Caco-2 (cell line): ENCODE measurements around the gene ABCD1. TPM values are rescaled to one million over a fixed set of nuclear protein-coding genes. Genes with fewer than 3 reads are reported as not detected.

Experiments
- BruUV-seq: library from RNA; stranded (reverse); fragments of 400-500 nt; replicated peaks from 2 replicates; lab custom pipeline; 2021; lab: Mats Ljungman, UMichigan
- CTCF ChIA-PET: fragments of 300-600 bp; sonication (Branson Sonifier 250); formaldehyde crosslinking; loops from one replicate; lab custom pipeline; 2022; ENCODE audit warnings: antibody characterized with exemption; lab: Charles Lee
- POLR2A ChIA-PET: fragments of 300-600 bp; sonication (Branson Sonifier 250); formaldehyde crosslinking; loops from one replicate; lab custom pipeline; 2022; ENCODE audit warnings: antibody characterized with exemption; lab: Charles Lee
- DNase-seq, 2 experiments: peaks; one replicate each; pipeline versions ENCODE4 v3.0.0 to v3.0.0-alpha.2; 2020 to 2022
- H3K27me3 ChIP-seq: replicated peaks from 2 replicates; pipeline ENCODE4 v1.6.0; 2011; ENCODE audit warnings: low read length; ENCODE audit not compliant: control insufficient read depth, insufficient read depth
- H3K36me3 ChIP-seq: 2 replicates; pipeline ENCODE4 v1.5.1; 2011; ENCODE audit warnings: low read length; ENCODE audit not compliant: control insufficient read depth, insufficient read depth
- H3K4me1 ChIP-seq: fragments of 250-450 bp; sonication (Bioruptor Pico); 2 replicates; pipeline ENCODE4 v1.5.1; 2020; ENCODE audit warnings: mild to moderate bottlenecking
- H3K4me3 ChIP-seq: 2 replicates; pipeline ENCODE4 v1.5.1; 2011; ENCODE audit warnings: low read depth, mild to moderate bottlenecking, control low read depth, low read length
- H3K9me3 ChIP-seq: fragments of 250-450 bp; sonication (Bioruptor Pico); 2 replicates; pipeline ENCODE4 v1.5.1; 2020; ENCODE audit warnings: mild to moderate bottlenecking, moderate library complexity
- H3K27ac Mint-ChIP-seq: one replicate; pipeline ENCODE4 v1.8.0; 2022; ENCODE audit warnings: mixed read lengths; ENCODE audit not compliant: unreplicated experiment
- H3K27me3 Mint-ChIP-seq: one replicate; pipeline ENCODE4 v1.8.0; 2022; ENCODE audit warnings: mixed read lengths; ENCODE audit not compliant: insufficient read depth, unreplicated experiment
- H3K36me3 Mint-ChIP-seq: one replicate; pipeline ENCODE4 v1.8.0; 2022; ENCODE audit warnings: mild to moderate bottlenecking, mixed read lengths; ENCODE audit not compliant: insufficient read depth, unreplicated experiment
- H3K4me1 Mint-ChIP-seq: one replicate; pipeline ENCODE4 v1.8.0; 2022; ENCODE audit warnings: low read depth, mixed read lengths; ENCODE audit not compliant: unreplicated experiment
- H3K4me3 Mint-ChIP-seq: one replicate; pipeline ENCODE4 v1.8.0; 2022; ENCODE audit warnings: mild to moderate bottlenecking, moderate library complexity, mixed read lengths; ENCODE audit not compliant: unreplicated experiment
- H3K9me3 Mint-ChIP-seq: one replicate; pipeline ENCODE4 v1.8.0; 2022; ENCODE audit warnings: mixed read lengths; ENCODE audit not compliant: unreplicated experiment
- CTCF ChIP-seq, 2 experiments: fragments of 200-600 bp in 1 of 2; IDR thresholded peaks; 1 replicate in 1 of 2; 2 replicates in 1 of 2; pipeline versions ENCODE4 v1.5.1 to v1.8.0; 2011 to 2022; ENCODE audit warnings: antibody characterized with exemption in 1 of 2, control low read depth in 1 of 2, inconsistent platforms in 1 of 2, low read depth in 1 of 2, low read length in 1 of 2, mild to moderate bottlenecking in 1 of 2, moderate library complexity in 1 of 2; ENCODE audit not compliant: insufficient read depth in 1 of 2, severe bottlenecking in 1 of 2, unreplicated experiment in 1 of 2
- intact Hi-C: fragments of 100-400 bp; cut with micrococcal nuclease; formaldehyde crosslinking; loops from one replicate; pipeline ENCODE4 v1.10.0; 2022; ENCODE audit not compliant: unreplicated experiment
- total RNA-seq: library from RNA; stranded (reverse); gene quantifications from 2 replicates; pipeline ENCODE4 v1.2.3, GENCODE V29; 2022

The ABCD1 gene
- total RNA-seq, 1 experiment from 2014 or later: 4.3 TPM

- Histone ChIP-seq H3K27me3 (no peaks in the 10 kb centered on the region), H3K4me3 (peak overlapping the region; percentile 46), H3K9me3 (no peaks in the 10 kb centered on the region), H3K36me3 (no peaks in the 10 kb centered on the region), H3K4me1 (peaks cover 14% of the 10 kb centered on the region)
- no peaks in the 10 kb centered on the region for H3K9me3 Mint-ChIP-seq
- POLR2A ChIA-PET: no interaction called here
- H3K36me3 Mint-ChIP-seq: peaks cover 45% of the 10 kb centered on the region
- DNase-seq: peak; percentile 44 to 45
- H3K27me3 Mint-ChIP-seq: no peaks in the 10 kb centered on the region
- peak overlapping the region; percentile 70 for H3K27ac Mint-ChIP-seq
- peak overlapping the region; percentile 79 for H3K4me3 Mint-ChIP-seq
- no peaks in the 10 kb centered on the region for H3K4me1 Mint-ChIP-seq
- BruUV-seq: no TSS peak
- no peak for TF ChIP-seq CTCF (IDR thresholded peaks at IDR 0.05; ENCODE audit: insufficient read depth in 1 of 2, low read depth in 1 of 2, low read length in 1 of 2, severe bottlenecking in 1 of 2, unreplicated experiment in 1 of 2)
- CTCF ChIA-PET: interaction anchor here (0.8 kb wide), 1 partner anchor 168 kb away, joined by 3 read pairs; no protein-coding TSS in a partner anchor
- intact Hi-C loops: loop anchor here (5.0 kb wide), 1 partner anchor 69 kb away; the partner anchor contains the start of genes IDH3G and SSR4
Measured at GRCh38 chrX:153722704-153723350, 1.8 kb upstream of the ABCD1 start.

DNA sequence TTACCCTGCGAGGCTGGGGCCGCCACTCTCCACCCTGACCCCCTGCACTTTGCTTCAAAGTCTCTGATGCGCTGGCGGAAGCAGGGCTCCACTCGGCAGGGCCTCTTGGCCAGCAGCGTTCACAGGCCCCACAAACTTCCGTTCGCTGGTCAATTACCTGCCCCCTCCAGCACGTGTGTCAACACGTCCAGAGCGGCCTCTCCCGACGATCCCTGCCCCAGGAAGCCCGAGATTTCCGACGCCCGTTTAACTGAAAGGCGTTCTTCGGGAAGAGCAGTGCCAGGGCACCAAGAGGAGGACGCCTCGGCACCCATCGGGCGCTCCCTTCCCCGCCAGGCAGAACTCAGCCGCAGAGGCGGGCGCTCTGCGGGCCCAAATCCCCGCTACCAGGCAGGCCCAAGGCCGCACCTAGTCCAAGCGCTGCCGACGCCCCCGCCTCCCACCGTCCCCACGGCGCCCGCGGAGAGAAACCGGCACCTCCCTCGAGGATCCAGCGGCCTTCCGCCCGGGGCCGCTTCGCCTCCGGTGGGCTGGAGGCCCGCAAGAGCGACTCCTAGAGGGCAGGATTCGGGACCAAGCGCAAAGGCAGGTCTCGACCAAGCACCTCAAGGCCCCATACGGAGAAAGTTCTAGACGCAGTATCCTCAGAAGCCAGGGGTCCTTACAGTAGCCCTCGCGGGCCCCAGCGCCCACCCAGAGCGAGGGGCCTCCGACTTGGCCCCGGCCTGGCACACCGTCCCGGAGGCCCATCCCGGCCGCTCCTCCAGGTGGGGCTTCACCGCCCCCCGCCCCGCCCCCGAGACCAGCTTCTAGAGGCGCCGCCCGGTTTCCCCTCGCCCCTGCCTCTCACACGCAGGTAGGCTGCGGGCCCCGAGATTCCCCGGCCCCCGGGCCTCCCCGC, 1.1 kb upstream of the ABCD1 start:
- no peaks in the 10 kb centered on the region for H3K27me3 ChIP-seq
- no peaks in the 10 kb centered on the region for H3K4me1 Mint-ChIP-seq
- H3K27ac Mint-ChIP-seq: peak overlapping the region; percentile 70
- H3K9me3 ChIP-seq: no peaks in the 10 kb centered on the region
- peak overlapping the region; percentile 46 for H3K4me3 ChIP-seq
- H3K9me3 Mint-ChIP-seq: no peaks in the 10 kb centered on the region
- H3K4me3 Mint-ChIP-seq: peak overlapping the region; percentile 79
- BruUV-seq: no TSS peak
- TF ChIP-seq CTCF (IDR thresholded peaks at IDR 0.05; ENCODE audit: insufficient read depth in 1 of 2, low read depth in 1 of 2, low read length in 1 of 2, severe bottlenecking in 1 of 2, unreplicated experiment in 1 of 2): peak; percentile 17 to 53
- peaks cover 43% of the 10 kb centered on the region for H3K36me3 Mint-ChIP-seq
- no peaks in the 10 kb centered on the region for H3K36me3 ChIP-seq
- CTCF ChIA-PET: interaction anchor here (0.6 to 0.8 kb wide), 3 partner anchors 38 to 169 kb away, joined by 3 to 4 read pairs (median 3); no protein-coding TSS in a partner anchor
- H3K27me3 Mint-ChIP-seq: no peaks in the 10 kb centered on the region
- peak; percentile 49 to 65 for DNase-seq
- POLR2A ChIA-PET: no interaction called here
- intact Hi-C loops: loop anchor here (5.0 kb wide), 1 partner anchor 69 kb away; the partner anchor contains the start of genes IDH3G and SSR4
- peaks cover 14% of the 10 kb centered on the region for H3K4me1 ChIP-seq
